Measurements from ENCODE around the gene RPS25.

- TF ChIP-seq CTCF (IDR thresholded peaks at IDR 0.05; ENCODE audit: poor library complexity, severe bottlenecking) (no peak), POLR2AphosphoS5 (IDR thresholded peaks at IDR 0.05) (no peak), EZH2 (IDR thresholded peaks at IDR 0.05; ENCODE audit: borderline replicate concordance, insufficient read depth, low read length, poor library complexity, severe bottlenecking) (no peak)
Measured at GRCh38 chr11:119027561-119028345, 9.6 kb upstream of the RPS25 start.

All from neural cell (in vitro differentiated cells).